Activated T-helper 1 cell treated with anti-CD3 and anti-CD28 coated beads, Interleukin-12 subunit alpha, Interleukin-12 subunit beta, Interleukin-2, Interleukin-4 antibody, amounts not matched to agents 30 ng/mL and 10 ng/mL and 1 ng/mL, durations not matched to agents 14 hours and 24 hours and 36 hours (primary cell): ENCODE measurements around the gene GDI1. TPM values are rescaled to one million over a fixed set of nuclear protein-coding genes. Genes with fewer than 3 reads are reported as not detected.
A peak's percentile ranks its signal among the peaks of the same experiment; 100 is the strongest.

Source experiments
- DNase-seq: peaks from one replicate; pipeline ENCODE4 v3.0.0; 2021; ENCODE audit warnings: low spot score
- H3K27ac Mint-ChIP-seq: one replicate; pipeline ENCODE4 v1.8.0; 2021; ENCODE audit warnings: mild to moderate bottlenecking, mixed read lengths
- H3K27me3 Mint-ChIP-seq: one replicate; pipeline ENCODE4 v1.8.0; 2022; ENCODE audit warnings: mild to moderate bottlenecking, moderate library complexity, mixed read lengths; ENCODE audit not compliant: insufficient read depth
- H3K36me3 Mint-ChIP-seq: one replicate; pipeline ENCODE4 v1.8.0; 2021; ENCODE audit warnings: low read depth, mixed read lengths
- H3K4me1 Mint-ChIP-seq: one replicate; pipeline ENCODE4 v1.8.0; 2021; ENCODE audit warnings: low read depth, mixed read lengths
- H3K4me3 Mint-ChIP-seq: one replicate; pipeline ENCODE4 v1.8.0; 2021; ENCODE audit warnings: mild to moderate bottlenecking, moderate library complexity, mixed read lengths
- H3K9me3 Mint-ChIP-seq: one replicate; pipeline ENCODE4 v1.8.0; 2021; ENCODE audit warnings: mixed read lengths
- intact Hi-C: fragments of 100-400 bp; cut with micrococcal nuclease; formaldehyde crosslinking; loops from one replicate; pipeline ENCODE4 v1.15.1; 2024
- total RNA-seq: library from RNA; stranded (reverse); gene quantifications from 2 replicates; pipeline ENCODE4 v1.2.3, GENCODE V29; 2022

GDI1 gene
- total RNA-seq, 1 donor from 2014 or later, result 110 TPM

DNA sequence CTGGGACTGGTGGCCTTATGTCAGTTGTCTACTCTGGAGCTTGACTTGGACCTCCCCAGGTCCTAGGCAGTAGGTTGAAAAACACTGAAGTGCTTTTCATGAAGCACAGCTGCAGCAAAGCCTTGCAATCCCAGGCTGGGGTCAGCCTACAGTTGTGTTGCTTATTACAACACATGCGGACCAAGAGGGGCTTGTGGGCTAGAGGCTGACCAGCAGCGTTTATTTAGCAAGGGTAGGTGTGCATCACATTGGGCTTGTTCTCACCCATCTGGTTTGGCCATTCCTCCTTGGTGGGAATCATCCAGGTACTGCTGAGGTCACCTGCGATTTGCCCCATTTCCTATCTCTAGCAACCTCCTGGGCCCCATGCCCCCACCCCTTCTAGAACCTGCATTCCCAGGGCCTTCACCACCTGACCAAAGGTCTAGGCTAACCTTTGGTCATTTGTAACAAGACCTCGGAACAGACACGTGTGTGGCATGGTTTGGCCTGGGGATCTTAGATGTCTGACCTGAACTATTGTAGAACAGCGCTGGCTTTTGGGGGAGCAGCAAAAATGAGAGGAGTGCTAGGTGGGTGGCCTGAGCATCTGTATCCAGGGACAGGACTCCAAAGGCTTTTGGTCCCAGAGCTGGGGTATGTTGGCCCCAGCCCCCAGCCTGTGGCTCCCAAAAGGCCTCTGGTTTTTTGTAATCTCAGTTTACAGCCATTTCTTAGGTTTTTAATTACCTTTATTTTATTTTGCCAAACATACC is 35.7 kb upstream of the GDI1 start:
- no peak for DNase-seq
- no peaks in the 10 kb centered on the region for H3K9me3 Mint-ChIP-seq
- H3K4me3 Mint-ChIP-seq, result peak overlapping the region; percentile 98
- intact Hi-C loops, result no loop called here
- H3K27me3 Mint-ChIP-seq, result no peaks in the 10 kb centered on the region
- H3K36me3 Mint-ChIP-seq, result peaks cover 20% of the 10 kb centered on the region
- H3K27ac Mint-ChIP-seq, result peak overlapping the region; percentile 52
- peaks cover 8% of the 10 kb centered on the region for H3K4me1 Mint-ChIP-seq

DNA sequence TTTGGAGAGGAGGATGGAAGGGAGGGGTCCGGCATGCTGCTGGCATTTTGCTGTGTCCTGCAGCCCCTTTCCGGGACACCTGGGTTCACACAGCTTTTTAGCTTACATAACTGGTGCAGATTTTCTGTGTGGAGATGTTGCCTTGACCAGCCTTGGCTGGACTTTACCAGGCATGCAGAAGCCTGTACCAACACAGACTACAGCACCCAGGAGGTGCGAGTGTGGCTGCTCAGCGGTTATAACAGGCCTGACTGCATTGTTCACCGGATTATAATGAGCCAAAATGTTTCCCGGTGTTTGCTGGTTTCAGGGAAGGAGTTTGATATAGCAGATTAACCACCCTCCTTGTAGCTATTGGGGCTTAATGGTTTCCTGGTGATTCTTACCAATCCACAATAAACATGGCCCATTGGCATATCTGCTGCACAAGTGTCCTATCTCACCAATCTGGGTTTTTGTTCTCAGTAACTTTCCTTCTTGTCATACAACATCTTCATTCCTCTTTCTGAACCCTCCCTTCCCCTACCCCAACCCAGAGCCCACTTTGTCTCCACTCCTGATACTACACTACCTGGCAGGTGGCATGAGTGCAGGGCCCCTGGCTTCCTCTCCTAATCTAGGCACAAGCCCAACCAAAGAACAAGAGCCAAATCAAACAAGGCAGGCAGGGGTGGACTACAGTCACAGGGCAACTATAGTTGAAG is 34.9 kb upstream of the GDI1 start:
- H3K4me1 Mint-ChIP-seq, result peaks cover 8% of the 10 kb centered on the region
- peaks cover 20% of the 10 kb centered on the region for H3K36me3 Mint-ChIP-seq
- H3K4me3 Mint-ChIP-seq, result no peak overlapping the region
- no peaks in the 10 kb centered on the region for H3K27me3 Mint-ChIP-seq
- peak overlapping the region; percentile 34 for H3K27ac Mint-ChIP-seq
- DNase-seq, result no peak
- H3K9me3 Mint-ChIP-seq, result no peaks in the 10 kb centered on the region
- intact Hi-C loops, result no loop called here

GRCh38 chrX:154402622-154403127 is 34.3 kb upstream of the GDI1 start:
- intact Hi-C loops, result no loop called here
- Mint-ChIP-seq H3K27me3 (no peaks in the 10 kb centered on the region), H3K36me3 (peaks cover 20% of the 10 kb centered on the region), H3K4me3 (no peak overlapping the region), H3K27ac (peak overlapping the region; percentile 34), H3K4me1 (peaks cover 8% of the 10 kb centered on the region), H3K9me3 (no peaks in the 10 kb centered on the region)
- no peak for DNase-seq

GRCh38 chrX:154403192-154403591 is 33.8 kb upstream of the GDI1 start:
- DNase-seq, result no peak
- peaks cover 17% of the 10 kb centered on the region for H3K36me3 Mint-ChIP-seq
- H3K4me3 Mint-ChIP-seq, result no peak overlapping the region
- intact Hi-C loops, result no loop called here
- H3K4me1 Mint-ChIP-seq, result peaks cover 7% of the 10 kb centered on the region
- no peak overlapping the region for H3K27ac Mint-ChIP-seq
- H3K9me3 Mint-ChIP-seq, result no peaks in the 10 kb centered on the region
- no peaks in the 10 kb centered on the region for H3K27me3 Mint-ChIP-seq

DNA sequence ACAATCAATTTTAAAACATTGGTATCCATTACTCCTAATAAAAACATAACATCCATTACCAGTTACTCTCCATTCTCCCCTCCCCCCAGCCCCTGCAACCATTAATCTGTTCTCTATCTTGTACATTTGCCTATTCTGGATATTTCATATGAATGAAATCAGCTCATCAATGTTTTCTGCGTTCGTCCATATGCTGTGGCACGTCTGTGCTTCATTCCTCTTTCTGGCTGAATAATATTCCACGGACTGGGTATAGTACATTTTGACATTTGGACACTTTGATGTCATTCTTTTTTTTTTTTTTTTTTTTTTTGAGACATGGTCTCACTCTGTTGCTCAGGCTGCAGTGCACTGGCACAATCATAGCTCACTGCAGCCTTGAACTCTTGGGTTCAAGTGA is 33.1 kb upstream of the GDI1 start:
- H3K27ac Mint-ChIP-seq, result no peak overlapping the region
- intact Hi-C loops, result no loop called here

GRCh38 chrX:154404625-154405192 is 32.2 kb upstream of the GDI1 start:
- no peak overlapping the region for H3K4me3 Mint-ChIP-seq
- no peak overlapping the region for H3K27ac Mint-ChIP-seq
- H3K27me3 Mint-ChIP-seq, result no peaks in the 10 kb centered on the region
- H3K9me3 Mint-ChIP-seq, result no peaks in the 10 kb centered on the region
- H3K36me3 Mint-ChIP-seq, result peaks cover 5% of the 10 kb centered on the region
- no peak for DNase-seq
- H3K4me1 Mint-ChIP-seq, result peaks cover 7% of the 10 kb centered on the region
- intact Hi-C loops, result no loop called here

More for the DNA sequence above, 33.1 kb upstream of the GDI1 start:
- Mint-ChIP-seq H3K4me3 (no peak overlapping the region), H3K9me3 (no peaks in the 10 kb centered on the region), H3K27me3 (no peaks in the 10 kb centered on the region), H3K4me1 (peaks cover 7% of the 10 kb centered on the region), H3K36me3 (peaks cover 14% of the 10 kb centered on the region)
- no peak for DNase-seq

DNA sequence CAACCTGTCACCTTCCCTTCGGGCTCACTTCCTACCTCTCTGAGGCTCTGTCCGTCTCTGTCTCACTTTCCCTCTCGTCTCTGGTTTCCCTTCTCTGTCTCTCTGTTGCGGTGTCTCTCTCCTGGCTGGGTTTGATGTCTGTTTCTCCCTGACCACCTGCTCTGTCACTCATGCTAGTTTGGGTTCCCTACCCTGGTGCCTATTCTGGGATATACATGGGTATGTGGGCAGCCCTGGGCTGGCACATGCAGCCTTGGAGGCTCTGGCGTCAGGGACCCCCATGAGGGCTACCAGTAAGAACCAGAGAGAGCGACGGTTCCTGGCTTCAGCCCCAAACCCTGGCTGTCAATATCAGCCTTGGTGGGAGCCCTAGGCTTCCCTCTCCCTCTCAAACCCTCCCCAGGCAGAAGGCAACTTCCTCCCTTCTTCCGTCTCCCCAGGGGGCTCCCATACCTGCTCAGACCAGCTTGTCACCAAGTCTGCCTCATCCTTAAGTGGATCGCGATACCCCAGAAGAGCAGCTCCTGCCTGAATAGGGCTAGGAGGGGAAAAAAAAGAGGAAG is 28.2 kb upstream of the GDI1 start:
- peak overlapping the region; percentile 44 for H3K27ac Mint-ChIP-seq

DNA sequence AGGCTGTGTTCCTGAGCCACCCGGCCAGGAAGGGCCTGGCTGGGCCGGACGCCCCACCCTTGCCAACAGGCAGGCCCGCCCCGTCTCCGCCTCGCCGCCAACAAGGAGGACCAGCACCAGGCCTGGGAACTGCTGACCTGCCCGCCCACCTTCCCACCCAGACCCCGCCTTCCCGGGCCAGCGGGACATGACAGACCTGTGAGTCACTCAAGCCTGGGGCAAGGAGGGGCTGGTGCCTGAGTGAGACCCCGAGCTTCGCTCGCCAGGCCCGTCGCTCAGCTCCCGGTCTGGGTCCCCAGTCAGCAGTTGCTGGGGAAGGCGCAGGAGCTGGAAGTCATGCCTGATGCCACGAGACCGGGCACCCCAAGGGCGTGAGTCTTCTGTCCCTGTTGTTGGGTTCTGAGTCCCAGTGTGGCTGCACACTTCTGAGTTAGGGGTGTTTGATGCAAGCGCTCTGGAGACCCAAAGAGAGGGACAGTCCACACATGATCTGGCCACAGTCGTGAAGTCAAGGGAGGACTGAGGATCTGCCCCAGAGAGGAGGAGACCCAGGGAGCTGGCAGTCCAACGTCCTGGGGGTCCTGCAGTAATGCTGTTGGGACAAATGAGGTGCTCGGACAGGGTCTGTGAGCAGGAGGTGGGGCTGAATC is 27.6 kb upstream of the GDI1 start, which contains the start of gene DNASE1L1:
Gene DNASE1L1 (minus strand): TSS at position 33 of the 650 bp plus-strand sequence. CDS start 3,686 bp downstream, outside the sequence.
- Mint-ChIP-seq H3K36me3 (peaks cover 6% of the 10 kb centered on the region), H3K4me3 (peak within 1 kb of the TSS; percentile 75), H3K27me3 (no peaks in the 10 kb centered on the region), H3K4me1 (peaks cover 12% of the 10 kb centered on the region), H3K27ac (peak within 1 kb of the TSS; percentile 44), H3K9me3 (no peaks in the 10 kb centered on the region)
- DNase-seq, result no peak
- intact Hi-C loops, result no loop called here

More for the DNA sequence above, 28.2 kb upstream of the GDI1 start:
- H3K4me3 Mint-ChIP-seq, result peak overlapping the region; percentile 75
- H3K27me3 Mint-ChIP-seq, result no peaks in the 10 kb centered on the region
- no peaks in the 10 kb centered on the region for H3K9me3 Mint-ChIP-seq
- H3K4me1 Mint-ChIP-seq, result peaks cover 12% of the 10 kb centered on the region
- no peak for DNase-seq
- H3K36me3 Mint-ChIP-seq, result peaks cover 6% of the 10 kb centered on the region
- intact Hi-C loops, result no loop called here

DNA sequence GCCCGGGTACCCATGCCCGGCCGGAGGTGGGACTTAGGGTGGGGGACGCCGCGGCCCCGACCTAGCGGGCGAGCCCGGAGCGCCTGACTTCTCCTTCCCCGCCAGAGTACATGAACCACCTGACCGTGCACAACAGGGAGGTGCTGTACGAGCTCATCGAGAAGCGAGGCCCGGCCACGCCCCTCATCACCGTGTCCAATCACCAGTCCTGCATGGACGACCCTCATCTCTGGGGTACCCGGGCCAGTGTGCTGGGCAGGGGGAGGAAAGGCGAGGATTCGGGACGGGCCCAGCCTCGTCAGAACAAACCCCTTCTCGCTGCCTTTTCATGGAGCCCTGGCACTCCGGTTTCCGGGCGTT is 25.0 kb upstream of the GDI1 start:
- peak overlapping the region; percentile 86 for H3K27ac Mint-ChIP-seq
- no peaks in the 10 kb centered on the region for H3K9me3 Mint-ChIP-seq
- DNase-seq, result peak; percentile 40
- H3K36me3 Mint-ChIP-seq, result peaks cover 10% of the 10 kb centered on the region
- H3K4me3 Mint-ChIP-seq, result peak overlapping the region; percentile 83
- intact Hi-C loops, result loop anchor here (1.0 to 5.0 kb wide), 6 partner anchors 16 to 315 kb away; partner anchors contain the start of genes ATP6AP1, LAGE3, MECP2 and SLC10A3
- H3K4me1 Mint-ChIP-seq, result peaks cover 12% of the 10 kb centered on the region
- no peaks in the 10 kb centered on the region for H3K27me3 Mint-ChIP-seq

- Mint-ChIP-seq H3K4me1 (peaks cover 12% of the 10 kb centered on the region), H3K4me3 (peak overlapping the region; percentile 83), H3K27me3 (no peaks in the 10 kb centered on the region), H3K36me3 (peaks cover 10% of the 10 kb centered on the region), H3K27ac (peak overlapping the region; percentile 86), H3K9me3 (no peaks in the 10 kb centered on the region)
- intact Hi-C loops, result loop anchor here (1.0 to 5.0 kb wide), 4 partner anchors 16 to 315 kb away; partner anchors contain the start of genes ATP6AP1, LAGE3 and MECP2
- no peak for DNase-seq
These were observed 24.5 kb upstream of the GDI1 start for GRCh38 chrX:154412468-154412867.

- peaks cover 10% of the 10 kb centered on the region for H3K36me3 Mint-ChIP-seq
- intact Hi-C loops, result loop anchor here (5.0 kb wide), 2 partner anchors 64 to 316 kb away; partner anchors contain the start of genes LAGE3 and MECP2
- H3K4me3 Mint-ChIP-seq, result peak overlapping the region; percentile 83
- no peaks in the 10 kb centered on the region for H3K27me3 Mint-ChIP-seq
- H3K4me1 Mint-ChIP-seq, result peaks cover 12% of the 10 kb centered on the region
- no peaks in the 10 kb centered on the region for H3K9me3 Mint-ChIP-seq
- no peak for DNase-seq
- H3K27ac Mint-ChIP-seq, result peak overlapping the region; percentile 86
These were observed 23.8 kb upstream of the GDI1 start for GRCh38 chrX:154413142-154413541.

DNA sequence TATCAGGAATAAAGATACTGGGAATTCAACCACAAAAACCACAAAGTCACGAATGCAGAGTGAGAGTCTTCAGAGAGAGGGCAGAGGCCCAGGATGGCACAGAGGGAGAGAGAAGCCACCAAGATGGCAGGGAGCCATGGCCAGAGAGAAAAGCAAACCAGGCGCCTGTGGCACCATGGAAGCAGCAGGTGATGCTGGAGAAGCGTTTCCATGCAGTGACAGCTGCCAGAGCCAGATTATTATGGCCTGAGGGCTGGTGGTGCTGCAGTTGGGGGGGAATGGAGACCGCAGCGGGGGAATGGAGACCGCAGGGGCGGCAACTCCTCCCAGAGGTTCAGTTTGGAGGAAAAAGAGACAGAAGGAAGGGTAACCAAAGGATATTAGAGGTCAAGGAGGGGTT is 19.8 kb upstream of the GDI1 start:
- H3K36me3 Mint-ChIP-seq, result peaks cover 10% of the 10 kb centered on the region
- no peak overlapping the region for H3K27ac Mint-ChIP-seq
- intact Hi-C loops, result no loop called here
- H3K4me3 Mint-ChIP-seq, result no peak overlapping the region
- no peaks in the 10 kb centered on the region for H3K9me3 Mint-ChIP-seq
- peaks cover 5% of the 10 kb centered on the region for H3K4me1 Mint-ChIP-seq
- H3K27me3 Mint-ChIP-seq, result no peaks in the 10 kb centered on the region
- DNase-seq, result no peak
